ENCODE results near the gene AP2A2.

Gene AP2A2

GRCh38 chr11:925496-926301 lies at the start of gene AP2A2:
Gene AP2A2 (plus strand): TSS chr11:925870. CDS start chr11:926022, 152 bp downstream.
- Mint-ChIP-seq H3K27ac (peak within 1 kb of the TSS; percentile 86), H3K27me3 (no peaks in the 10 kb centered on the region), H3K4me1 (ENCODE audit: low read depth) (peaks cover 38% of the 10 kb centered on the region), H3K36me3 (no peaks in the 10 kb centered on the region), H3K9me3 (ENCODE audit: low read depth) (no peaks in the 10 kb centered on the region), H3K4me3 (peak within 1 kb of the TSS; percentile 87)

- Mint-ChIP-seq H3K27me3 (no peaks in the 10 kb centered on the region), H3K27ac (no peak overlapping the region), H3K4me3 (no peak overlapping the region), H3K36me3 (peaks cover 2% of the 10 kb centered on the region), H3K4me1 (ENCODE audit: low read depth) (no peaks in the 10 kb centered on the region), H3K9me3 (ENCODE audit: low read depth) (no peaks in the 10 kb centered on the region)
These were observed 49.1 kb upstream of the AP2A2 start for GRCh38 chr11:876545-876944.

- Mint-ChIP-seq H3K27ac (no peak overlapping the region), H3K4me3 (no peak overlapping the region), H3K4me1 (ENCODE audit: low read depth) (no peaks in the 10 kb centered on the region), H3K36me3 (peaks cover 7% of the 10 kb centered on the region), H3K27me3 (no peaks in the 10 kb centered on the region), H3K9me3 (ENCODE audit: low read depth) (no peaks in the 10 kb centered on the region)
These were observed 48.1 kb upstream of the AP2A2 start for GRCh38 chr11:877565-877964.

GRCh38 chr11:880447-880846 lies 45.2 kb upstream of the AP2A2 start:
- Mint-ChIP-seq H3K4me1 (ENCODE audit: low read depth) (no peaks in the 10 kb centered on the region), H3K27me3 (no peaks in the 10 kb centered on the region), H3K27ac (no peak overlapping the region), H3K4me3 (no peak overlapping the region), H3K36me3 (peaks cover 7% of the 10 kb centered on the region), H3K9me3 (ENCODE audit: low read depth) (no peaks in the 10 kb centered on the region)

- Mint-ChIP-seq H3K4me3 (no peak overlapping the region), H3K4me1 (ENCODE audit: low read depth) (no peaks in the 10 kb centered on the region), H3K9me3 (ENCODE audit: low read depth) (no peaks in the 10 kb centered on the region), H3K27ac (no peak overlapping the region), H3K36me3 (peaks cover 7% of the 10 kb centered on the region), H3K27me3 (no peaks in the 10 kb centered on the region)
These were observed 43.1 kb upstream of the AP2A2 start for GRCh38 chr11:882596-882995.

GRCh38 chr11:883527-883926 lies 42.1 kb upstream of the AP2A2 start:
- Mint-ChIP-seq H3K4me3 (no peak overlapping the region), H3K27me3 (no peaks in the 10 kb centered on the region), H3K36me3 (peaks cover 7% of the 10 kb centered on the region), H3K4me1 (ENCODE audit: low read depth) (no peaks in the 10 kb centered on the region), H3K27ac (no peak overlapping the region), H3K9me3 (ENCODE audit: low read depth) (no peaks in the 10 kb centered on the region)

- no peaks in the 10 kb centered on the region for H3K27me3 Mint-ChIP-seq
- no peak overlapping the region for H3K27ac Mint-ChIP-seq
- peaks cover 5% of the 10 kb centered on the region for H3K36me3 Mint-ChIP-seq
- H3K9me3 Mint-ChIP-seq (ENCODE audit: low read depth) = no peaks in the 10 kb centered on the region
- H3K4me1 Mint-ChIP-seq (ENCODE audit: low read depth) = no peaks in the 10 kb centered on the region
- no peak overlapping the region for H3K4me3 Mint-ChIP-seq
These were observed 41.0 kb upstream of the AP2A2 start for GRCh38 chr11:884578-885070.

GRCh38 chr11:886568-886967 lies 39.1 kb upstream of the AP2A2 start:
- Mint-ChIP-seq H3K9me3 (ENCODE audit: low read depth) (no peaks in the 10 kb centered on the region), H3K4me1 (ENCODE audit: low read depth) (no peaks in the 10 kb centered on the region), H3K36me3 (peaks cover 5% of the 10 kb centered on the region), H3K4me3 (no peak overlapping the region), H3K27ac (no peak overlapping the region), H3K27me3 (no peaks in the 10 kb centered on the region)

- no peak overlapping the region for H3K4me3 Mint-ChIP-seq
- H3K36me3 Mint-ChIP-seq = no peaks in the 10 kb centered on the region
- no peaks in the 10 kb centered on the region for H3K27me3 Mint-ChIP-seq
- no peaks in the 10 kb centered on the region for H3K9me3 Mint-ChIP-seq (ENCODE audit: low read depth)
- no peaks in the 10 kb centered on the region for H3K4me1 Mint-ChIP-seq (ENCODE audit: low read depth)
- H3K27ac Mint-ChIP-seq = no peak overlapping the region
These were observed 38.1 kb upstream of the AP2A2 start for GRCh38 chr11:887589-887988.

GRCh38 chr11:888310-889212 lies 37.1 kb upstream of the AP2A2 start:
- Mint-ChIP-seq H3K27me3 (no peaks in the 10 kb centered on the region), H3K9me3 (ENCODE audit: low read depth) (no peaks in the 10 kb centered on the region), H3K4me3 (no peak overlapping the region), H3K27ac (no peak overlapping the region), H3K4me1 (ENCODE audit: low read depth) (no peaks in the 10 kb centered on the region), H3K36me3 (no peaks in the 10 kb centered on the region)

GRCh38 chr11:889257-889656 lies 36.4 kb upstream of the AP2A2 start:
- no peaks in the 10 kb centered on the region for H3K36me3 Mint-ChIP-seq
- H3K4me3 Mint-ChIP-seq = no peak overlapping the region
- H3K27ac Mint-ChIP-seq = no peak overlapping the region
- no peaks in the 10 kb centered on the region for H3K27me3 Mint-ChIP-seq
- H3K9me3 Mint-ChIP-seq (ENCODE audit: low read depth) = no peaks in the 10 kb centered on the region
- no peaks in the 10 kb centered on the region for H3K4me1 Mint-ChIP-seq (ENCODE audit: low read depth)

- no peaks in the 10 kb centered on the region for H3K36me3 Mint-ChIP-seq
- H3K27ac Mint-ChIP-seq = no peak overlapping the region
- no peak overlapping the region for H3K4me3 Mint-ChIP-seq
- H3K27me3 Mint-ChIP-seq = no peaks in the 10 kb centered on the region
- H3K4me1 Mint-ChIP-seq (ENCODE audit: low read depth) = no peaks in the 10 kb centered on the region
- no peaks in the 10 kb centered on the region for H3K9me3 Mint-ChIP-seq (ENCODE audit: low read depth)
These were observed 35.8 kb upstream of the AP2A2 start for GRCh38 chr11:889687-890475.

- H3K27me3 Mint-ChIP-seq = no peaks in the 10 kb centered on the region
- no peaks in the 10 kb centered on the region for H3K9me3 Mint-ChIP-seq (ENCODE audit: low read depth)
- no peak overlapping the region for H3K27ac Mint-ChIP-seq
- H3K4me1 Mint-ChIP-seq (ENCODE audit: low read depth) = no peaks in the 10 kb centered on the region
- no peaks in the 10 kb centered on the region for H3K36me3 Mint-ChIP-seq
- H3K4me3 Mint-ChIP-seq = no peak overlapping the region
These were observed 34.7 kb upstream of the AP2A2 start for GRCh38 chr11:890794-891540.

- no peak overlapping the region for H3K4me3 Mint-ChIP-seq
- no peaks in the 10 kb centered on the region for H3K36me3 Mint-ChIP-seq
- H3K4me1 Mint-ChIP-seq (ENCODE audit: low read depth) = no peaks in the 10 kb centered on the region
- no peak overlapping the region for H3K27ac Mint-ChIP-seq
- no peaks in the 10 kb centered on the region for H3K9me3 Mint-ChIP-seq (ENCODE audit: low read depth)
- H3K27me3 Mint-ChIP-seq = no peaks in the 10 kb centered on the region
These were observed 32.5 kb upstream of the AP2A2 start for GRCh38 chr11:893008-893654.

All from activated naive CD8-positive, alpha-beta T cell (primary cell).